ENCODE measurements around the gene INSR. TPM values are rescaled to one million over a fixed set of nuclear protein-coding genes. Genes with fewer than 3 reads are reported as not detected.

Gene INSR
- total RNA-seq, 1 donor from 2014 or later = 3.2 TPM

- H3K27ac Mint-ChIP-seq = peak overlapping the region; percentile 96
- DNase-seq (no peak), ATAC-seq (ENCODE audit: low read depth) (no peak)
- CTCF ChIA-PET = interaction anchor here (1.0 kb wide), 1 partner anchor 13 kb away, joined by 4 read pairs; no protein-coding TSS in a partner anchor
- POLR2A ChIA-PET = interaction anchor here (0.5 to 1.4 kb wide), 4 partner anchors 14 to 696 kb away, joined by 3 to 7 read pairs (median 3); no protein-coding TSS in a partner anchor
- no peaks in the 10 kb centered on the region for H3K27me3 Mint-ChIP-seq
- no peak for TF ChIP-seq CTCF (IDR thresholded peaks at IDR 0.05)
- no peaks in the 10 kb centered on the region for H3K36me3 Mint-ChIP-seq (ENCODE audit: low read depth)
- peaks cover 27% of the 10 kb centered on the region for H3K4me1 Mint-ChIP-seq
- H3K4me3 Mint-ChIP-seq = peak overlapping the region; percentile 89
- intact Hi-C loops (cut with micrococcal nuclease) = loop anchor here (1.0 to 5.0 kb wide), 3 partner anchors 17 to 99 kb away; no protein-coding TSS in a partner anchor
- no peaks in the 10 kb centered on the region for H3K9me3 Mint-ChIP-seq
These were observed 97.5 kb downstream of the INSR start for GRCh38 chr19:7196763-7197118.

DNA sequence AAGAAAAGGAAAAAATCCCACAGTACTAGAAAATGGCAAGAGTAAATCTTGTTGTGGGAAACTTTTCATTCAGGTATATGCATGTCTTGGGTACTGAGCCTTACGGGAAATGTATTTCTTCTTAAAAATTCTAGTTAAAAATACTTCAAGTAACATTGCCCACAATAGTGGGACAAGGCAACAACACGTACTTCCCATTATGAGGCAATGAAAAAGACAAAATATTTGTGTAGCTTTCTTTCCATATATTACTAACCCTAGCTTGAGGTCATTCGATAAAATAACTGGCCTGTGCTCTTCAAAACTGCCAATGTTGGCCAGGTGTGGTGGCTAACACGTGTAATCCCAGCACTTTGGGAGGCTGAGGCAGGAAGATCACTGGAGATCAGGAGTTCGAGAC lies 99.2 kb downstream of the INSR start:
- ATAC-seq (ENCODE audit: low read depth) (no peak), DNase-seq (no peak)
- no peaks in the 10 kb centered on the region for H3K27me3 Mint-ChIP-seq
- POLR2A ChIA-PET = interaction anchor here (0.6 to 1.2 kb wide), 2 partner anchors 49 to 146 kb away, joined by 3 read pairs; no protein-coding TSS in a partner anchor
- no peaks in the 10 kb centered on the region for H3K9me3 Mint-ChIP-seq
- CTCF ChIA-PET = interaction anchor here (1.5 kb wide), 1 partner anchor 12 kb away, joined by 3 read pairs; no protein-coding TSS in a partner anchor
- H3K36me3 Mint-ChIP-seq (ENCODE audit: low read depth) = no peaks in the 10 kb centered on the region
- intact Hi-C loops (cut with micrococcal nuclease) = loop anchor here (5.0 kb wide), 1 partner anchor 98 kb away; no protein-coding TSS in a partner anchor
- peaks cover 29% of the 10 kb centered on the region for H3K4me1 Mint-ChIP-seq
- no peak for TF ChIP-seq CTCF (IDR thresholded peaks at IDR 0.05)
- no peak overlapping the region for H3K27ac Mint-ChIP-seq
- H3K4me3 Mint-ChIP-seq = no peak overlapping the region

- Mint-ChIP-seq H3K27me3 (no peaks in the 10 kb centered on the region), H3K4me1 (peaks cover 24% of the 10 kb centered on the region), H3K36me3 (ENCODE audit: low read depth) (no peaks in the 10 kb centered on the region), H3K27ac (no peak overlapping the region), H3K4me3 (no peak overlapping the region), H3K9me3 (no peaks in the 10 kb centered on the region)
- intact Hi-C loops (cut with micrococcal nuclease) = no loop called here
- ATAC-seq (ENCODE audit: low read depth) = no peak
- DNase-seq = no peak
- TF ChIP-seq CTCF (IDR thresholded peaks at IDR 0.05) = no peak
- POLR2A ChIA-PET = interaction anchor here (0.9 to 1.2 kb wide), 2 partner anchors 10 to 147 kb away, joined by 3 to 4 read pairs; no protein-coding TSS in a partner anchor
- CTCF ChIA-PET = interaction anchor here (1.5 kb wide), 1 partner anchor 12 kb away, joined by 3 read pairs; no protein-coding TSS in a partner anchor
These were observed 99.6 kb downstream of the INSR start for GRCh38 chr19:7194566-7194965.

- Mint-ChIP-seq H3K9me3 (no peaks in the 10 kb centered on the region), H3K4me1 (peaks cover 14% of the 10 kb centered on the region), H3K27ac (no peak overlapping the region), H3K36me3 (ENCODE audit: low read depth) (no peaks in the 10 kb centered on the region), H3K4me3 (no peak overlapping the region), H3K27me3 (no peaks in the 10 kb centered on the region)
- intact Hi-C loops (cut with micrococcal nuclease) = no loop called here
- DNase-seq (no peak), ATAC-seq (ENCODE audit: low read depth) (no peak)
- ChIA-PET POLR2A (interaction anchor here (1.2 kb wide), 1 partner anchor 145 kb away, joined by 3 read pairs; no protein-coding TSS in a partner anchor), CTCF (no interaction called here)
- TF ChIP-seq CTCF (IDR thresholded peaks at IDR 0.05) = peak; percentile 55
These were observed 102.1 kb downstream of the INSR start for GRCh38 chr19:7191946-7192691.

Data from activated B cell treated with CpG ODN at 0.5 μM for 24 hours (primary cell).